HG03045 (cell line): ENCODE results near the gene KIF20B.

Experiments used
- ATAC-seq: cut with Tn5 transposase; IDR thresholded peaks from one replicate; pipeline ENCODE4 v1.9.1; 2021; ENCODE audit warnings: mild to moderate bottlenecking, moderate library complexity; ENCODE audit not compliant: unreplicated experiment

KIF20B gene, protein sequence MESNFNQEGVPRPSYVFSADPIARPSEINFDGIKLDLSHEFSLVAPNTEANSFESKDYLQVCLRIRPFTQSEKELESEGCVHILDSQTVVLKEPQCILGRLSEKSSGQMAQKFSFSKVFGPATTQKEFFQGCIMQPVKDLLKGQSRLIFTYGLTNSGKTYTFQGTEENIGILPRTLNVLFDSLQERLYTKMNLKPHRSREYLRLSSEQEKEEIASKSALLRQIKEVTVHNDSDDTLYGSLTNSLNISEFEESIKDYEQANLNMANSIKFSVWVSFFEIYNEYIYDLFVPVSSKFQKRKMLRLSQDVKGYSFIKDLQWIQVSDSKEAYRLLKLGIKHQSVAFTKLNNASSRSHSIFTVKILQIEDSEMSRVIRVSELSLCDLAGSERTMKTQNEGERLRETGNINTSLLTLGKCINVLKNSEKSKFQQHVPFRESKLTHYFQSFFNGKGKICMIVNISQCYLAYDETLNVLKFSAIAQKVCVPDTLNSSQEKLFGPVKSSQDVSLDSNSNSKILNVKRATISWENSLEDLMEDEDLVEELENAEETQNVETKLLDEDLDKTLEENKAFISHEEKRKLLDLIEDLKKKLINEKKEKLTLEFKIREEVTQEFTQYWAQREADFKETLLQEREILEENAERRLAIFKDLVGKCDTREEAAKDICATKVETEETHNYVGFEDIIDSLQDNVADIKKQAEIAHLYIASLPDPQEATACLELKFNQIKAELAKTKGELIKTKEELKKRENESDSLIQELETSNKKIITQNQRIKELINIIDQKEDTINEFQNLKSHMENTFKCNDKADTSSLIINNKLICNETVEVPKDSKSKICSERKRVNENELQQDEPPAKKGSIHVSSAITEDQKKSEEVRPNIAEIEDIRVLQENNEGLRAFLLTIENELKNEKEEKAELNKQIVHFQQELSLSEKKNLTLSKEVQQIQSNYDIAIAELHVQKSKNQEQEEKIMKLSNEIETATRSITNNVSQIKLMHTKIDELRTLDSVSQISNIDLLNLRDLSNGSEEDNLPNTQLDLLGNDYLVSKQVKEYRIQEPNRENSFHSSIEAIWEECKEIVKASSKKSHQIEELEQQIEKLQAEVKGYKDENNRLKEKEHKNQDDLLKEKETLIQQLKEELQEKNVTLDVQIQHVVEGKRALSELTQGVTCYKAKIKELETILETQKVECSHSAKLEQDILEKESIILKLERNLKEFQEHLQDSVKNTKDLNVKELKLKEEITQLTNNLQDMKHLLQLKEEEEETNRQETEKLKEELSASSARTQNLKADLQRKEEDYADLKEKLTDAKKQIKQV (N-terminal part only)

DNA sequence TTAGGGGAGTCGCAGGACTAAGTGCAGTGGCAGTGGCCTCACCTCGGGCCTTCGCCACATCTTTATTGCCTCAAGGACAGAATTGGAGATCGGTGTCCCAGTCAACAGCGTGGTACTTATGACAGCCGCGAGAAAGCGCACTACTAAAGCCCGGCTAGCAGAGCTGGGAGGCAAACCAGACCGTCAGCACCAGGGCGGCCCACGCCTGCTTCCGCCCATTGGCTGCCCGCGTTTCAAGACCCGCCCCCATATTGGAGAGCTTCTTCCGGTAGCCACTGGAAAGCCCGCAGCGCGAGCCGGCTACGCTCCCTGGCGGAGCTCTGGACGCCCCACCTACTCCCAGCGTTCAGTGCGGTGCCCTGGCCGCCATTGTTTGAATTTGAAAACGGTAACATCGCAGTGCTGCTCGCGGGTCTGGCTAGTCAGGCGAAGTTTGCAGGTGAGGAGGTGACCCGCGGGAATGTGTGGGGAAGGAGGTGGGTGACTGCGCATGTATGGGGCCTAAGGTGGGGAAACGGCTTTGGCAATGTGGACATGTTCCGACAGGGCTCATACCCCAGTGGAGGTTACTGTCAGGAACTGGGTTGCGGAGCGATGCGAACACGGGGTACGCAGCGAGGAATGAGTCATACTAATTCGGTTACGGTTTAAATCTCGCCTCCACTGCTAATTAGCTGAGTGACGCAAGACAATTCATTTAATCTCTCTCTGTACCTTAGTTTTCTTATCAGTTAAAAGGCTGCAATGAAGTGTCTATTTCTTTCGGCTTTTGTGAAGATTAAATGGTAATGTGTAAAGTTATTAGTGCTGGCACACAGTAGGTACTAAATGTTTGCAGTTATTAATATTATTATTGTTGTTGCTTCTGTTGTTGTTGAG lies at the start of gene KIF20B:
TSS of gene KIF20B (plus strand) at position 349 of the 879 bp plus-strand sequence. CDS start 3,705 bp downstream, outside the sequence.
- ATAC-seq: peak; percentile 99

GRCh38 chr10:89651916-89652573 lies 49.3 kb upstream of the KIF20B start:
- ATAC-seq: no peak

- ATAC-seq: no peak
Measured at GRCh38 chr10:89652806-89653370, 48.5 kb upstream of the KIF20B start.

- peak; percentile 58 for ATAC-seq
Measured at GRCh38 chr10:89653410-89653869, 48.0 kb upstream of the KIF20B start.

DNA sequence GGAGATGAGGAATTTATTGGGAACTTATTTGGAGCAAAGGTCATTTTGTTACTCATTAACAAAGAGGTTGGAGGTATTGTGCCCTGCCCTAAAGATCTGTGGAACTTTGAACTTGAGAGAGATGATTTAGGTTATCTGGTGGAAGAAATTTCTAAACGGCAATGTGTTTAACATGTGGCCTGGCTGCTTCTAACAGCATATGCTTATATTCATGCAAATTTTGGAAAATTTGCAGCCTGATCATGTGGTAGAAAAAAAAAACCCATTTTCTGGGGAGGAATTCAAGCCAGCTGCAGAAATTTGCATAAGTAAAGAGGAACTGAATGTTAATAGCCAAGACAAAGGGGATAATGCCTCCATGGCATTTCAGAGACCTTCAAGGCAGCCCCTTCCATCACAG lies 45.7 kb upstream of the KIF20B start:
- ATAC-seq: no peak

DNA sequence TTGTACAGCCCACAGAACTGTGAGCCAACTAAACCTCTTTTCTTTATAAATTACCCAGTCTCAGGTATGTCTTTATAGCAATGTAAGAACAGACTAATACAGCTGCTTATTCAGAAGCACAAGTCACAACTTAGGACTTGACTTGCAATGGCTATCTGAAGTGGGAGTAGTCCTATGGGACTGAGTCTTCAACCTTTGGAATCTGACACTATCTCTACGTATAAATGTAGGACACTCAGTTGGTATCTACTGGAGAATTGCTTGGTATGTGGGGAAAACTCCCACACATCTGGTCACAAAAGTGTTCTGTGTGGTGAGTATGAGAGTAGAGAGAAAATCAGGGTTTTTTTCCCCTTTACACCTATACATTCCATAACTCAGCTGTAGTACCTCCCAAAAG lies 44.1 kb upstream of the KIF20B start:
- ATAC-seq: no peak

GRCh38 chr10:89659143-89660131 lies 42.0 kb upstream of the KIF20B start:
- ATAC-seq: no peak

- no peak for ATAC-seq
Measured at GRCh38 chr10:89662596-89662995, 38.8 kb upstream of the KIF20B start.

GRCh38 chr10:89663144-89663543 lies 38.2 kb upstream of the KIF20B start:
- ATAC-seq: no peak

GRCh38 chr10:89664203-89664602 lies 37.2 kb upstream of the KIF20B start:
- ATAC-seq: no peak

- no peak for ATAC-seq
Measured at GRCh38 chr10:89665302-89665701, 36.1 kb upstream of the KIF20B start.

DNA sequence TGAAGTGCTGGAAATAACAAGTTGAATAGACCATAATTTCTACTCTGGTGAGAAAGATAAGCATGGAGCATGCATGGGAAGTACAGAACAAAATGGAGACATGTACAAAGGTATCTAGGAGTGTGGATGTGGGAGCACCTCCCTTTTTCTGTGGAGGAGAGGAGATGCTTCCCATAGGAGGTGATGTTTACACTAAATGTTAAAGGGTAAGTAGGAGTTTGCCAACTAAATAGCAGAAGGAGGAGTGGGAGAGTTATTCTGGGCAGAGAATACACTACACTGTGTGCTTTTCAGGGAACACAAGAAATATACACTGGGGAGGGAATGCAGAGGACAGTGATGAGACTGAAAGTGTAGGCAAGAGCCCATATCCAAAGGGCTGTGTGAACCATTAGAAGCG lies 35.3 kb upstream of the KIF20B start:
- ATAC-seq: no peak

- ATAC-seq: no peak
Measured at GRCh38 chr10:89668386-89669071, 32.9 kb upstream of the KIF20B start.

- no peak for ATAC-seq
Measured at GRCh38 chr10:89669985-89670384, 31.4 kb upstream of the KIF20B start.

- ATAC-seq: no peak
Measured at GRCh38 chr10:89670926-89671325, 30.5 kb upstream of the KIF20B start.

DNA sequence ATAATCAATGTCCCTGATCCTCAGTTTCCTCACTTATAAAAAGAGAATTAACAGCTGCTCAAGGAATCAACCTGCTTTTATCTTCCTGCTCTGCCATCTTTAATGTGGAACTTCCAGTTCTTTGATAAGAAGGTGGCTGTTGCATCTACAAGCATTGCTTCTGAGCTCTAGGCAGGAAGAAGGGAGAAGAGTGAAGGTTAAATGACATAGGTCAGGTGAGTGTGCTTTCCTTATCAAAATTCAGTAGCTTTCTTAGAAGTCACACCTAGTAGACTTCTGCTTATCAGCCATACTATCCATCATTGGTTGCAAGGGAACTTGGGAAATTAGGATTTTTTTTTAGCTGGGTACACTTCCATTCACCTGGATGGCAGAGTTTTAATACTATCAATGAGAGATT lies 24.0 kb upstream of the KIF20B start:
- ATAC-seq: no peak

DNA sequence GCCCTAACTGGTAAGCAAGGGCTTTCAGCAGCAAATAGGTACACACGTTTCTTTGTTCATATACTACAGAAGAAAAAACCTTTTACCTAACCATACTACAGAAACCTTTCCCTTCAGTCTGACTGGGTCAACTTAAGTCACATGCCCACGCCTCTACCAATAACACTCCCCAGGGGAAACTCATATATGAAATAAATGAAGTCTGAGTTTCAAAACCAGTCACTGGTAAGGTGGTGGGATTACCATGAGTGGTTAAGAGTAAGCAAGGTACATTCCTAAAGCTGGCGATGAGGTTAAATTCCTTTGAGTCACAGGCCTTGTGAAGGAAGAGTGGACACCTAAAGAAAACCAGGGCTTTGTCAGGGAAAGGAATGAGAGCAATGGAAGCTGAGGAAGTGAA lies 21.4 kb upstream of the KIF20B start:
- ATAC-seq: peak; percentile 61
